H1 (cell line): ENCODE results near the gene ACSL3. TPM values are rescaled to one million over a fixed set of nuclear protein-coding genes. Genes with fewer than 3 reads are reported as not detected.

ENCODE experiments used
- CTCF ChIA-PET: fragments of 300-600 bp; sonication (Branson Sonifier 250); formaldehyde crosslinking; loops from one replicate; lab custom pipeline; 2021; ENCODE audit not compliant: partially characterized antibody; lab: Charles Lee
- POLR2A ChIA-PET: fragments of 300-600 bp; sonication (Branson Sonifier 250); formaldehyde crosslinking; loops from one replicate; lab custom pipeline; 2021; ENCODE audit warnings: inconsistent platforms; ENCODE audit not compliant: partially characterized antibody; lab: Charles Lee
- DNase-seq, 2 experiments: peaks; one replicate each; pipeline versions ENCODE4 v3.0.0 to v3.0.0-alpha.2; 2010 to 2022; ENCODE audit warnings: low spot score in 2 of 2, low read depth in 1 of 2, mixed read lengths in 1 of 2
- FAIRE-seq: peaks from 2 replicates; lab custom pipeline; 2011; peaks lifted over from hg19 to GRCh38; lab: Jason Lieb, UNC
- H2AFZ ChIP-seq: 2 replicates; pipeline ENCODE4 v1.8.1; 2012; ENCODE audit warnings: low read length, inconsistent platforms
- H2AK5ac ChIP-seq: 2 replicates; pipeline ENCODE4 v1.6.1; 2013; ENCODE audit warnings: low read depth, low read length
- H2BK120ac ChIP-seq: replicated peaks from 2 replicates; pipeline ENCODE3; 2013; ENCODE audit warnings: low read depth, low read length, inconsistent platforms
- H2BK12ac ChIP-seq: 2 replicates; pipeline ENCODE4 v1.6.1; 2013; ENCODE audit warnings: low read depth, low read length
- H2BK15ac ChIP-seq: 2 replicates; pipeline ENCODE4 v1.6.1; 2013; ENCODE audit warnings: low read length
- H2BK20ac ChIP-seq: 2 replicates; pipeline ENCODE4 v1.6.1; 2013; ENCODE audit warnings: low read length
- H2BK5ac ChIP-seq: 2 replicates; pipeline ENCODE4 v1.6.1; 2013; ENCODE audit warnings: low read depth, low read length
- H3K14ac ChIP-seq: 2 replicates; pipeline ENCODE4 v1.6.1; 2013; ENCODE audit warnings: inconsistent platforms; ENCODE audit not compliant: insufficient read length
- H3K18ac ChIP-seq: 2 replicates; pipeline ENCODE4 v1.6.1; 2013; ENCODE audit warnings: low read length; ENCODE audit errors: extremely low read depth
- H3K23ac ChIP-seq: 2 replicates; pipeline ENCODE4 v1.6.1; 2013; ENCODE audit warnings: inconsistent platforms; ENCODE audit not compliant: insufficient read length
- H3K23me2 ChIP-seq: 2 replicates; pipeline ENCODE4 v1.6.1; 2013; ENCODE audit warnings: low read depth, low read length
- H3K27ac ChIP-seq: 2 replicates; pipeline ENCODE4 v1.6.1; 2011; ENCODE audit warnings: low read depth, low read length, inconsistent platforms
- H3K27me3 ChIP-seq, 4 experiments: replicated peaks in 1 of 4; 1 replicate in 1 of 4; 2 replicates in 3 of 4; pipeline versions ENCODE4 v1.6.1 to v1.8.1; 2011 to 2013; ENCODE audit warnings: low read length in 3 of 4, mild to moderate bottlenecking in 3 of 4, inconsistent platforms in 2 of 4, mixed read lengths in 2 of 4, moderate library complexity in 1 of 4; ENCODE audit not compliant: control insufficient read depth in 3 of 4, insufficient read depth in 3 of 4; ENCODE audit errors: extremely low read depth in 1 of 4
- H3K36me3 ChIP-seq, 4 experiments: 2 replicates each; pipeline versions ENCODE4 v1.6.1 to v1.8.1; 2011 to 2013; ENCODE audit warnings: mild to moderate bottlenecking in 4 of 4, low read length in 3 of 4, moderate library complexity in 2 of 4, control low read depth in 1 of 4, inconsistent platforms in 1 of 4; ENCODE audit not compliant: insufficient read depth in 4 of 4, control insufficient read depth in 2 of 4
- H3K4ac ChIP-seq: replicated peaks from 2 replicates; pipeline ENCODE3; 2013; ENCODE audit warnings: low read length, low read depth, mixed read lengths, inconsistent platforms; ENCODE audit not compliant: insufficient read length
- H3K4me1 ChIP-seq, 4 experiments: replicated peaks in 1 of 4; 1 replicate in 1 of 4; 2 replicates in 3 of 4; pipeline versions ENCODE4 v1.6.1 to v1.8.1; 2011 to 2013; ENCODE audit warnings: low read length in 3 of 4, inconsistent platforms in 2 of 4, mixed read lengths in 1 of 4; ENCODE audit not compliant: insufficient read depth in 4 of 4, control insufficient read depth in 3 of 4
- H3K4me2 ChIP-seq, 2 experiments: 2 replicates each; pipeline versions ENCODE4 v1.6.1 to v1.8.1; 2011 to 2013; ENCODE audit warnings: low read depth in 2 of 2, low read length in 2 of 2, control low read depth in 1 of 2, inconsistent platforms in 1 of 2, mild to moderate bottlenecking in 1 of 2; ENCODE audit not compliant: insufficient read depth in 1 of 2
- H3K4me3 ChIP-seq, 4 experiments: fragments of 200-600, 300-600 bp in 1 of 4; sonication (generic), shearing (Covaris generic), sonication (Bioruptor Twin) in 1 of 4; 2 replicates each; pipeline versions ENCODE4 v1.5.1 to v1.8.1; 2011 to 2016; ENCODE audit warnings: low read length in 4 of 4, low read depth in 3 of 4, control low read depth in 2 of 4, inconsistent platforms in 2 of 4, mild to moderate bottlenecking in 2 of 4, mixed read lengths in 1 of 4, moderate library complexity in 1 of 4; ENCODE audit not compliant: insufficient read depth in 2 of 4; ENCODE audit errors: extremely low read depth in 1 of 4
- H3K56ac ChIP-seq: replicated peaks from 2 replicates; pipeline ENCODE3; 2013; ENCODE audit warnings: low read depth, mild to moderate bottlenecking, mixed read lengths, low read length, inconsistent platforms; ENCODE audit not compliant: insufficient read length
- H3K79me1 ChIP-seq: 2 replicates; pipeline ENCODE4 v1.6.1; 2013; ENCODE audit warnings: low read depth, low read length, control low read depth
- H3K79me2 ChIP-seq, 2 experiments: 2 replicates each; pipeline versions ENCODE4 v1.6.1 to v1.8.1; 2012 to 2013; ENCODE audit warnings: low read length in 2 of 2, mild to moderate bottlenecking in 2 of 2, inconsistent platforms in 1 of 2; ENCODE audit not compliant: insufficient read depth in 2 of 2, control insufficient read depth in 1 of 2
- H3K9ac ChIP-seq, 4 experiments: replicated peaks in 1 of 4; 1 replicate in 1 of 4; 2 replicates in 3 of 4; pipeline versions ENCODE4 v1.6.1 to v1.8.1; 2011 to 2013; ENCODE audit warnings: low read depth in 3 of 4, low read length in 3 of 4, control low read depth in 2 of 4, mild to moderate bottlenecking in 2 of 4, moderate library complexity in 2 of 4, inconsistent platforms in 1 of 4; ENCODE audit errors: extremely low read depth in 1 of 4
- H3K9me3 ChIP-seq, 2 experiments: 2 replicates each; pipeline versions ENCODE4 v1.6.1 to v1.8.1; 2012 to 2013; ENCODE audit warnings: mild to moderate bottlenecking in 2 of 2, moderate library complexity in 2 of 2, control low read depth in 1 of 2, inconsistent platforms in 1 of 2, low read depth in 1 of 2, low read length in 1 of 2, mixed read lengths in 1 of 2; ENCODE audit not compliant: insufficient read depth in 2 of 2
- H4K20me1 ChIP-seq, 2 experiments: replicated peaks in 1 of 2; 2 replicates each; pipeline versions ENCODE3 to v1.8.1; 2011 to 2013; ENCODE audit warnings: inconsistent platforms in 2 of 2, low read length in 2 of 2, mild to moderate bottlenecking in 1 of 2; ENCODE audit not compliant: insufficient read depth in 2 of 2, control insufficient read depth in 1 of 2
- H4K5ac ChIP-seq: 2 replicates; pipeline ENCODE4 v1.6.1; 2013; ENCODE audit warnings: low read length, low read depth, mixed read lengths, inconsistent platforms; ENCODE audit not compliant: insufficient read length
- H4K8ac ChIP-seq: 2 replicates; pipeline ENCODE4 v1.8.0; 2013; ENCODE audit warnings: mild to moderate bottlenecking, moderate library complexity, low read length, inconsistent platforms; ENCODE audit not compliant: insufficient read depth; ENCODE audit errors: extremely low read depth
- H4K91ac ChIP-seq: replicated peaks from 2 replicates; pipeline ENCODE3; 2013; ENCODE audit warnings: low read length, mixed read lengths, inconsistent platforms; ENCODE audit not compliant: insufficient read length
- KDM4A ChIP-seq: IDR thresholded peaks from one replicate; pipeline ENCODE4 v1.7.1; 2012; ENCODE audit warnings: low read depth, mild to moderate bottlenecking, moderate library complexity, low read length, inconsistent platforms; ENCODE audit not compliant: severe bottlenecking
- RFX5 ChIP-seq: IDR thresholded peaks from 2 replicates; pipeline ENCODE4 v1.6.1; 2011; ENCODE audit warnings: low read depth, low read length, improper control_type of control experiment, borderline replicate concordance
- polyA plus RNA-seq, 7 experiments: library from polyadenylated mRNA; depleted of rRNA in 3 of 7; stranded (reverse) in 5 of 7; unstranded in 2 of 7; fragments of >200 nt in 5 of 7; fragments of 200-250 nt in 2 of 7; gene quantifications; 1 replicate in 5 of 7; 2 replicates in 1 of 7; 4 replicates in 1 of 7; pipeline versions ENCODE4 v1.2.1 to v1.2.3, GENCODE V29; 2011 to 2013; ENCODE audit warnings: missing spikeins in 2 of 7, mixed read lengths in 2 of 7
- total RNA-seq: library from RNA; stranded (reverse); fragmentation: NEBNext Ultra II Directional; extraction: Animal tissue kit (Norgen Biotek cat#: 25700); gene quantifications from 2 replicates; pipeline ENCODE4 v1.2.1, GENCODE V29; 2021

The ACSL3 gene
- total and polyA plus RNA-seq, 2 of the 8 experiments (the other 6 are each of a cell fraction or from before 2014, with no cell fraction given): 37.5 to 98.1 TPM

DNA sequence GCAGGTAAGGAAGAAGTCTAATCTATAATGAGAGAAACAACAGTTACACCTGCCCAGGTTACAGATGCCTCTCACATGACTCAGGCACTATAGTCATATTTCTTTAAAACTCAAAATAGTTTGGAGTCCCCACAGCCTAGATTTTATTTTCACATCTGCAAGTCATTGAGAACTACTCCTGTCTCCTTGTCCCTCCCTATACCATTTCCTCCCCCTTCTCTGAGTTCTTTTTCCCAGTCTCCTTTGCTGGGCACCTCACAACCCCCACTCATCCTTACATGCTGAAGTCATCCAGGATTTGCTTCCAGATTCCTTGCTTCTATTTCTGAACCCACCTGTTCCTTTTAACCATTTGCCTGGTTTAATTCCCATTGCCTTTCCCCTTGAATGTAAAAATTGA is 118.0 kb downstream of the ACSL3 start:
- Histone ChIP-seq H3K4me3 (no peak overlapping the region), H2BK5ac (no peak overlapping the region), H4K5ac (no peak overlapping the region), H4K8ac (no peak overlapping the region), H3K14ac (no peak overlapping the region), H2BK12ac (no peak overlapping the region), H2BK20ac (no peak overlapping the region), H2BK120ac (no peak overlapping the region), H3K18ac (no peak overlapping the region), H3K27ac (no peak overlapping the region), H3K23ac (no peak overlapping the region), H2BK15ac (no peak overlapping the region), H4K91ac (no peak overlapping the region), H3K56ac (no peak overlapping the region), H3K9me3 (peaks cover 4 to 5% of the 10 kb centered on the region in 2 experiments; a peak in 3 of 4 replicates), H3K27me3 (no peaks in the 10 kb centered on the region), H2AK5ac (no peak overlapping the region), H3K79me1 (no peaks in the 10 kb centered on the region), H3K4me1 (peaks cover 0 to 3% (median 1%) of the 10 kb centered on the region in 4 experiments; a peak in 3 of 7 replicates), H3K36me3 (no peaks in the 10 kb centered on the region), H3K79me2 (no peaks in the 10 kb centered on the region)
- no peak for DNase-seq
- FAIRE-seq: no peak
- ChIA-PET CTCF (no interaction called here), POLR2A (no interaction called here)
- TF ChIP-seq KDM4A (no peak), RFX5 (no peak)
- TF ChIP-seq, all 59 proteins: peak for 0
- Histone ChIP-seq H3K4me2 (no peak overlapping the region), H4K20me1 (no peaks in the 10 kb centered on the region), H3K9ac (no peak overlapping the region), H3K4ac (no peak overlapping the region), H3K23me2 (no peaks in the 10 kb centered on the region), H2AFZ (no peak overlapping the region)
